AG04449 (cell line): ENCODE results near the gene MEIOSIN.

ENCODE experiments used
- CTCF ChIA-PET: fragments of 350-600 bp; formaldehyde crosslinking; extraction: SDS; loops from one replicate; lab custom pipeline; 2021; ENCODE audit warnings: antibody characterized with exemption; lab: Yijun Ruan, JAX
- POLR2A ChIA-PET: fragments of 400-600, 350-600 bp; formaldehyde crosslinking; extraction: SDS; loops from one replicate; lab custom pipeline; 2020; ENCODE audit warnings: antibody characterized with exemption, inconsistent platforms; lab: Yijun Ruan, JAX
- DNase-seq: peaks from one replicate; pipeline ENCODE4 v3.0.0-alpha.2; 2010; ENCODE audit warnings: low read depth, low spot score
- H3K4me3 ChIP-seq: 2 replicates; pipeline ENCODE4 v1.5.1; 2011; ENCODE audit warnings: low read depth, mild to moderate bottlenecking, control low read depth, low read length
- CTCF ChIP-seq: IDR thresholded peaks from one replicate; pipeline ENCODE4 v1.5.1; 2011; ENCODE audit warnings: mild to moderate bottlenecking, moderate library complexity, low read length, control low read depth, inconsistent platforms; ENCODE audit not compliant: insufficient read depth; ENCODE audit errors: missing control alignments

Gene MEIOSIN

GRCh38 chr19:45779231-45780145 lies 46.2 kb downstream of the MEIOSIN start:
- peak; percentile 40 for TF ChIP-seq CTCF
- DNase-seq = no peak
- POLR2A ChIA-PET = interaction anchor here (0.9 kb wide), 1 partner anchor 9 kb away, joined by 5 read pairs; no protein-coding TSS in a partner anchor
- CTCF ChIA-PET = interaction anchor here (1.0 to 2.7 kb wide), 5 partner anchors 10 to 21 kb away, joined by 3 to 17 read pairs (median 4); partner anchors contain the start of gene SIX5
- H3K4me3 ChIP-seq = peak overlapping the region; percentile 23

GRCh38 chr19:45780146-45780447 lies 46.9 kb downstream of the MEIOSIN start:
- ChIA-PET CTCF (interaction anchor here (1.2 to 2.7 kb wide), 3 partner anchors 10 to 37 kb away, joined by 3 to 17 read pairs (median 3); partner anchors contain the start of gene SIX5), POLR2A (interaction anchor here (3.4 kb wide), 1 partner anchor 10 kb away, joined by 65 read pairs; the partner anchor contains the start of gene SIX5)
- H3K4me3 ChIP-seq = peak overlapping the region; percentile 23
- DNase-seq = no peak
- TF ChIP-seq CTCF = no peak

- TF ChIP-seq CTCF = no peak
- DNase-seq = no peak
- ChIA-PET CTCF (interaction anchor here (1.2 to 3.4 kb wide), 4 partner anchors 8 to 36 kb away, joined by 3 to 46 read pairs (median 12); partner anchors contain the start of gene SIX5), POLR2A (interaction anchor here (3.4 kb wide), 1 partner anchor 11 kb away, joined by 65 read pairs; the partner anchor contains the start of gene SIX5)
- H3K4me3 ChIP-seq = peak overlapping the region; percentile 61
Observed at GRCh38 chr19:45780448-45781213, 47.4 kb downstream of the MEIOSIN start.

- POLR2A ChIA-PET = interaction anchor here (1.5 to 3.4 kb wide), 3 partner anchors 8 to 18 kb away, joined by 6 to 65 read pairs (median 11); partner anchors contain the start of gene SIX5
- CTCF ChIA-PET = interaction anchor here (0.7 to 4.2 kb wide), 10 partner anchors 8 to 36 kb away, joined by 3 to 46 read pairs (median 6); partner anchors contain the start of genes DMWD and SIX5
- DNase-seq = no peak
- TF ChIP-seq CTCF = no peak
- H3K4me3 ChIP-seq = peak overlapping the region; percentile 61
Observed at GRCh38 chr19:45781214-45782161, 48.2 kb downstream of the MEIOSIN start.

- no peak for DNase-seq
- ChIA-PET POLR2A (interaction anchor here (0.6 to 3.4 kb wide), 10 partner anchors 9 to 103 kb away, joined by 3 to 65 read pairs (median 5); partner anchors contain the start of genes DMWD, IRF2BP1 and SIX5), CTCF (interaction anchor here (0.8 to 4.2 kb wide), 12 partner anchors 9 to 295 kb away, joined by 3 to 46 read pairs (median 4); partner anchors contain the start of genes DMWD and SIX5)
- no peak for TF ChIP-seq CTCF
- H3K4me3 ChIP-seq = peak within 1 kb of the TSS; percentile 61
Observed at GRCh38 chr19:45782162-45782691, 49.0 kb downstream of the MEIOSIN start, which contains the start of gene DMPK. Gene DMPK (minus strand): TSS chr19:45782490. CDS start chr19:45782352, 138 bp downstream.
